Muscle layer of duodenum (tissue), 2 donors: Measurements from ENCODE around the gene CNST.

Source experiments
- H3K27ac ChIP-seq: one replicate; pipeline ENCODE4 v1.7.0; 2013; ENCODE audit warnings: mild to moderate bottlenecking, low read length
- H3K27me3 ChIP-seq: one replicate; pipeline ENCODE4 v1.7.0; 2013; ENCODE audit warnings: low read depth, mild to moderate bottlenecking, control low read depth, low read length
- H3K36me3 ChIP-seq, 2 donors: one replicate each; pipeline ENCODE4 v1.7.0; 2013; ENCODE audit warnings: low read length in 2 of 2, control low read depth in 1 of 2, mild to moderate bottlenecking in 1 of 2; ENCODE audit not compliant: insufficient read depth in 2 of 2, control insufficient read depth in 1 of 2
- H3K4me1 ChIP-seq, 2 donors: one replicate each; pipeline ENCODE4 v1.7.0; 2013; ENCODE audit warnings: low read length in 2 of 2, mild to moderate bottlenecking in 2 of 2, control low read depth in 1 of 2, moderate library complexity in 1 of 2; ENCODE audit not compliant: insufficient read depth in 2 of 2, control insufficient read depth in 1 of 2
- H3K4me3 ChIP-seq, 2 donors: one replicate each; pipeline ENCODE4 v1.7.0; 2013; ENCODE audit warnings: low read length in 2 of 2, low read depth in 1 of 2, mild to moderate bottlenecking in 1 of 2
- H3K9me3 ChIP-seq, 2 donors: one replicate each; pipeline ENCODE4 v1.7.0; 2013; ENCODE audit warnings: low read length in 2 of 2, control low read depth in 1 of 2, mild to moderate bottlenecking in 1 of 2; ENCODE audit not compliant: control insufficient read depth in 1 of 2
- donor health status: healthy.

CNST gene

GRCh38 chr1:246533371-246533905 is 32.8 kb upstream of the CNST start:
- Histone ChIP-seq H3K4me3 (no peak overlapping the region), H3K4me1 (no peaks in the 10 kb centered on the region), H3K9me3 (peaks cover 6 to 12% of the 10 kb centered on the region in 2 donors), H3K36me3 (no peaks in the 10 kb centered on the region), H3K27ac (no peak overlapping the region), H3K27me3 (no peaks in the 10 kb centered on the region)

DNA sequence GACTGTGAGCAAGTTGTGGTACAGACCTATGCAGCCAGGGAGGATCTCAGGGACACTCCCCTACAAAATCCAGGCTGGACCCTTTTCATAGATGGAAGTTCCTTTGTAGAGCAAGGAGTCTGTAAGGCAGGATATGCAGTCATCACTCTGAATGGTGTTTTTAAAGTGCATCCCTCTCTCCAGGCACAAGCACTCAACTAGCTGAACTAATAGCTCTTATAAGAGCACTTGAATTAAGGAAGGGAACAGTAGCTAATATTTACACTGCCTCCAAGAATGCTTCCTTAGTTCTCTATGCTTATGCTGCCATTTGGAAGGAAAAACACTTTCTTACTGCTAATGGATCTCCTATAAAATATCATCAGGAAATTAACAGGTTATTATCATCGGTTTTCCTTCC is 32.1 kb upstream of the CNST start:
- peaks cover 6 to 12% of the 10 kb centered on the region in 2 donors for H3K9me3 ChIP-seq
- H3K4me3 ChIP-seq, result no peak overlapping the region
- no peaks in the 10 kb centered on the region for H3K27me3 ChIP-seq
- H3K4me1 ChIP-seq, result no peaks in the 10 kb centered on the region
- no peak overlapping the region for H3K27ac ChIP-seq
- peaks cover 0 to 3% of the 10 kb centered on the region in 2 donors for H3K36me3 ChIP-seq

DNA sequence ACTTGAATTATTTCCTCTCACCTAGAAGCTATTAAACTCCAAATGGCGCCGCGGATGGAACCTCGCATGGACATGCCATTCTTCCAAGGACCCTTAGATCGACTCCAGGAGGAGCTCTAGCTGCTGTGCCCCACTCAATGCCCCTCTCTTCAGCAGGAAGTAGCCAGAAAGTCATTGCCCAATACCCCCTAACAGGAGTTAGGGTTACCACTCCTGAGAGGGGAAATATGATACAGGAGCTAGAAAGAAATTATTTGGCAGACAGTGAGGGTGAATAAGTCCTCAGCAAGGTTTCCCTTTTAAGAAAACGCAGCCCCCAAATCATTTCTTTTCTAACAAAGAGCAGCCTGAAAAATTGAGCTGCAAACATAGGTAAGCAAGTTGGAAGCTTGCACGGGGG is 28.8 kb upstream of the CNST start:
- Histone ChIP-seq H3K27ac (no peak overlapping the region), H3K9me3 (no peaks in the 10 kb centered on the region)

GRCh38 chr1:246537887-246538286 is 28.4 kb upstream of the CNST start:
- Histone ChIP-seq H3K9me3 (no peaks in the 10 kb centered on the region), H3K36me3 (peaks cover 7 to 24% of the 10 kb centered on the region in 2 donors), H3K4me3 (no peak overlapping the region), H3K27me3 (no peaks in the 10 kb centered on the region), H3K4me1 (no peaks in the 10 kb centered on the region), H3K27ac (no peak overlapping the region)

More for the DNA sequence above, 28.8 kb upstream of the CNST start:
- Histone ChIP-seq H3K27me3 (no peaks in the 10 kb centered on the region), H3K4me3 (no peak overlapping the region), H3K4me1 (no peaks in the 10 kb centered on the region), H3K36me3 (peaks cover 3 to 19% of the 10 kb centered on the region in 2 donors)

GRCh38 chr1:246540738-246541491 is 25.3 kb upstream of the CNST start:
- Histone ChIP-seq H3K9me3 (no peaks in the 10 kb centered on the region), H3K4me1 (no peaks in the 10 kb centered on the region), H3K27ac (no peak overlapping the region), H3K4me3 (no peak overlapping the region), H3K36me3 (peaks cover 20 to 45% of the 10 kb centered on the region in 2 donors), H3K27me3 (no peaks in the 10 kb centered on the region)

GRCh38 chr1:246544001-246544400 is 22.3 kb upstream of the CNST start:
- Histone ChIP-seq H3K4me3 (no peak overlapping the region), H3K9me3 (no peaks in the 10 kb centered on the region), H3K27ac (no peak overlapping the region), H3K4me1 (no peaks in the 10 kb centered on the region), H3K27me3 (no peaks in the 10 kb centered on the region), H3K36me3 (peaks cover 28 to 57% of the 10 kb centered on the region in 2 donors)

DNA sequence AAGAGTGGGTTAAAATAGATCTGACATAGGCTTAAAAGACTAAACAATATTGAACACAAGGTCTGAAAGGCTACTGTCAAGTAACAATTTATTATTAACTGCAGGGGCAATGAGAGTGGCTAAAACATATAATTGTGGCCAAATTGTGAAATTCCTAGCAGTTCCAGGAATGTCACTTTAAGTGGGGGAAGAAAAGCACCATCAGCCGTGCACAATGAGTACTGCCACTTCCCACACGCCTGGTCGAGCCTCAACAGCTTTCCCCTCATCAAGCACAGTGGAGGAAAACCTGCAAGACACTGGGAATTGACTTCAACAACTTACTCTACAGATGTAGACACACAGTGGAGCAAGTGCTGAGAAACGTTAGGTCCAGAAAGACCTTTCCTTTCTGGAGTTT is 16.6 kb upstream of the CNST start:
- no peak overlapping the region for H3K4me3 ChIP-seq
- no peaks in the 10 kb centered on the region for H3K27me3 ChIP-seq
- H3K4me1 ChIP-seq, result no peaks in the 10 kb centered on the region
- no peak overlapping the region for H3K27ac ChIP-seq
- peaks cover 27 to 54% of the 10 kb centered on the region in 2 donors for H3K36me3 ChIP-seq
- no peaks in the 10 kb centered on the region for H3K9me3 ChIP-seq

DNA sequence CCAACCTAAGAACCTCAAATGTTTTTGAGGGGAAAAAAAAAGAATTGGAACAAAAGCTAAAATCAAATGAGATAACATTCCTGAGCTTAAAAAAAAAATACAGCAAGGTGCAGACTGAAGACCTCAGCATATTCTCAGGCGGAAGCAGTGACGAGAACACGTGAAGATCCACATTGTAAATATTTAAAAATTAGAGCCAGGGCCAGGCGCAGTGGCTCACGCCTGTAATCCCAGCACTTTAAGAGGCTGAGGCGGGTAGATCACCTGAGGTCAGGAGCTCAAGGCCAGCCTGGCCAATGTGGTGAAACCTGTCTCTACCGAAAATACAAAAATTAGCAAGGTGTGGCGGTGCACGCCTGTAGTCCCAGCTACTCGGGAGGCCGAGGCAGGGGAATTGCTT is 15.9 kb upstream of the CNST start:
- H3K9me3 ChIP-seq, result no peaks in the 10 kb centered on the region
- no peaks in the 10 kb centered on the region for H3K4me1 ChIP-seq
- no peak overlapping the region for H3K4me3 ChIP-seq
- H3K27me3 ChIP-seq, result no peaks in the 10 kb centered on the region
- peaks cover 27 to 54% of the 10 kb centered on the region in 2 donors for H3K36me3 ChIP-seq
- H3K27ac ChIP-seq, result no peak overlapping the region

DNA sequence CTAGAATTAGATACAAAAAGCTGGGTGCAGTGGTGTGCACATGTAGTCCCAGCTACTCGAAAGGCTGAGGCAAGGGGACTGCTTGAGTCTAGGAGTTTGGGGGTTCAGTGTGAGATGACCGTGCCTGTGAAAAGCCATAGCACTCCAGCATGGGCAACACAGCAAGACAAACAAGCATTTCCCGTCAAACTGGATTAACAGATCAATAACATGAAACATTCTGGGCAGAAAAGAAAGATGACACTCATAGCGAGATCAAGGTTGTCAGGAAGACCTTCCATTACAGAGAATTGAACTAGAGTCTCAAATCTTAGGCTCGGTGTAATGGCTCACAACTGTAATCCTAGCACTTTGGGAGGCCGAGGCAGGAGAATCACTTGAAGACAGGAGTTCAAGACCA is 14.1 kb upstream of the CNST start:
- Histone ChIP-seq H3K4me3 (no peak overlapping the region), H3K4me1 (no peaks in the 10 kb centered on the region), H3K27me3 (no peaks in the 10 kb centered on the region), H3K9me3 (no peaks in the 10 kb centered on the region), H3K36me3 (peaks cover 33 to 62% of the 10 kb centered on the region in 2 donors), H3K27ac (no peak overlapping the region)

DNA sequence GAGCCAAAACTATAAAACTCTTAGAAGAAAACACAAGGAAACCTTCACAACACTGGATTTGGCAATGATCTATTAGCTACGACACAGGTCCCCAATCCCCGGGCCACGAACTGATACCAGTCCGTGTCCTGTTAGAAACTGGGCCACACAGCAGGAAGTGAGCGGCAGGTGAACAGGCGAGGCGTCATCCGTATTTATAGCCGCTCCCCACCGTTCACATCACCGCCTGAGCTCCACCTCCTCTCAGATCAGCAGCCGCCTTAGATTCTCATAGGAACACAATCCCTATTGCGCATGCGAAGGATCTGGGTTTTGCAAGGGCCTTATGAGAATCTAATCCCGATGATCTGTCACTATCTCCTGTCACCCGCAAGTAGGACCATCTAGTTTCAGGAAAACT is 12.1 kb upstream of the CNST start:
- no peaks in the 10 kb centered on the region for H3K9me3 ChIP-seq
- peaks cover 27 to 56% of the 10 kb centered on the region in 2 donors for H3K36me3 ChIP-seq
- H3K27me3 ChIP-seq, result no peaks in the 10 kb centered on the region
- no peak overlapping the region for H3K4me3 ChIP-seq
- no peaks in the 10 kb centered on the region for H3K4me1 ChIP-seq
- no peak overlapping the region for H3K27ac ChIP-seq

GRCh38 chr1:246558041-246558440 is 8.2 kb upstream of the CNST start:
- Histone ChIP-seq H3K4me1 (no peaks in the 10 kb centered on the region), H3K9me3 (no peaks in the 10 kb centered on the region), H3K36me3 (peaks cover 18 to 48% of the 10 kb centered on the region in 2 donors), H3K4me3 (no peak overlapping the region), H3K27ac (no peak overlapping the region), H3K27me3 (no peaks in the 10 kb centered on the region)

- H3K27me3 ChIP-seq, result no peaks in the 10 kb centered on the region
- no peaks in the 10 kb centered on the region for H3K9me3 ChIP-seq
- peaks cover 13 to 46% of the 10 kb centered on the region in 2 donors for H3K36me3 ChIP-seq
- H3K4me1 ChIP-seq, result peaks cover 0 to 5% of the 10 kb centered on the region in 2 donors
- no peak overlapping the region for H3K4me3 ChIP-seq
- H3K27ac ChIP-seq, result no peak overlapping the region
These were observed 6.9 kb upstream of the CNST start for GRCh38 chr1:246559310-246559709.
